GM06990 (cell line): ENCODE results near the gene CD99.

ENCODE experiments used
- DNase-seq: peaks from one replicate; pipeline ENCODE4 v3.0.0-alpha.2; 2011; ENCODE audit not compliant: insufficient read length; ENCODE audit errors: extremely low read depth
- H3K27me3 ChIP-seq: replicated peaks from 2 replicates; pipeline ENCODE4 v1.6.0; 2011; ENCODE audit warnings: low read length; ENCODE audit not compliant: control insufficient read depth, insufficient read depth
- H3K36me3 ChIP-seq: 2 replicates; pipeline ENCODE4 v1.5.1; 2011; ENCODE audit warnings: low read length; ENCODE audit not compliant: control insufficient read depth, insufficient read depth
- H3K4me3 ChIP-seq: replicated peaks from 2 replicates; pipeline ENCODE4 v1.5.1; 2011; ENCODE audit warnings: low read depth, mild to moderate bottlenecking, control low read depth, low read length
- CTCF ChIP-seq: IDR thresholded peaks from 2 replicates; pipeline ENCODE4 v1.5.1; 2011; ENCODE audit warnings: low read length, control low read depth, mild to moderate bottlenecking, inconsistent platforms; ENCODE audit not compliant: insufficient read depth, poor library complexity, severe bottlenecking

Gene CD99

GRCh38 chrX:2677764-2678163 lies 13.3 kb upstream of the CD99 start:
- no peak for TF ChIP-seq CTCF
- Histone ChIP-seq H3K36me3 (no peaks in the 10 kb centered on the region), H3K27me3 (no peaks in the 10 kb centered on the region), H3K4me3 (no peak overlapping the region)
- DNase-seq, result no peak

DNA sequence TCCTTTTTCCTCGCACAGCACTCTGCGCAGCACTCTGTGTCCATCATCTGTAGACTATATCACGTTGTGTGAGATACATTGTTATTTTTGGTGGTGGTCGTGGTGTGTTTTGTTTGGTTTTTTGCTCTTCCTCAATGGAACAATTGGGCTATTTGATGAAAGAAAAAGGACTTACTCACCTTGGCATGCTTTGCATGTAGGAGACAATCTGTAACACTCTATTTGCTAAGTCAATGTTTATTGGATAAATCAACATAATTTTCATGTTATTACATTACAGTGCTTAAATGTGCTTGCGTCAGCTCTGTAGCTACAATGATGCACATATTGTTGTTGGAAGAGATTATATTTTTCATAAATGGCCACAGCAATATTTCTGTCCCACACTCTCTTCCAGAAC lies 12.5 kb upstream of the CD99 start:
- H3K4me3 ChIP-seq, result no peak overlapping the region
- no peak for TF ChIP-seq CTCF
- no peaks in the 10 kb centered on the region for H3K36me3 ChIP-seq
- no peak for DNase-seq
- no peaks in the 10 kb centered on the region for H3K27me3 ChIP-seq

DNA sequence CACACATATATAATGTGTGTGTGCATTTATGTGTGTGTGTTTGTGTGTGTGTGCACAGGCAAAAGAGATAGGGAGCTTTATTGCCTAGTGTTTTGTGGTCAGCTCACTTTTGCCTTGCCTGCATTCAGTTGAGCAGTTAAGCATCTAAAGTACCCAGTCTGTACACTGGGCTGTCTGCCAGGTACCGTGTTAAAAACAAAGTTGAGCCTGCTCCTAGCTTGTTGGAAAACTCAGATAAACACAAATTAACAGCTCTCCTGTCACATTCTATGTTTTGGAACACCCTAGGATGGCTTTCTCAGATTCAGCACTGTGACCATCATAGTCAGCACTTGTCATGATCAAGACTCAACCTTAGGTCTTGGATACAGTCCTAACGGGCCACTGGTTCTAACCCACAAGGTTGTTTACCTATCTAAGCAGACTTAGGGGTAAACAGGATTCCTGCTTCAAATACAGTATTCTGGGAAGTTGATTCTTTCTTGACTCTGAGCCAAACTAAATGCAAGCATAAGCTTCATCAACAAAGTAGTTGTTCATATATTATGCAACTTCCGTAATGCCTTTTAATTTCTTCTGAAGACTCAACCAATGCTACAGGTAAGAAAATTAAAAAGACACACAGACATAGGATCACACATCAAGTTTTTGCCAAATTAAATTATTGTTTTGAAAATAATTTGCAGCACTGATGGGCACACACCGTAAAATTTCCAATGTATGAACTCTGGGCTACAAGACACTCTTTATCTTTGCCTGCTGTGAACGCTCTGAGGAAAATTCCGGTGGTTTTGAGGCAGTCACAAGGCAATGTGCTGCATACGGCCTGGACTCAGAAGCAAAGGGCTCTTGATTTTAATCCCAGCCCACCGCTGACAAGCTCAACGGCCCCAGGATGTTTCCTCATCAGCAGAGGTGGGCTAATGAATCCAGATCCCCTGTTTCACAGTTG lies 11.3 kb upstream of the CD99 start:
- DNase-seq, result no peak
- Histone ChIP-seq H3K36me3 (no peaks in the 10 kb centered on the region), H3K4me3 (no peak overlapping the region), H3K27me3 (no peaks in the 10 kb centered on the region)
- TF ChIP-seq CTCF, result no peak

GRCh38 chrX:2680486-2681348 lies 10.4 kb upstream of the CD99 start:
- TF ChIP-seq CTCF, result no peak
- no peak for DNase-seq
- Histone ChIP-seq H3K36me3 (no peaks in the 10 kb centered on the region), H3K4me3 (no peak overlapping the region), H3K27me3 (no peaks in the 10 kb centered on the region)

- H3K36me3 ChIP-seq, result no peaks in the 10 kb centered on the region
- no peak for TF ChIP-seq CTCF
- no peak for DNase-seq
- H3K27me3 ChIP-seq, result no peaks in the 10 kb centered on the region
- H3K4me3 ChIP-seq, result no peak overlapping the region
Observed at GRCh38 chrX:2682565-2683177, 8.4 kb upstream of the CD99 start.
